GM10248 (cell line): ENCODE measurements around the gene FOXRED1.

Experiments used
- CTCF ChIA-PET: fragments of 300-600 bp; sonication (Branson Sonifier 250); formaldehyde crosslinking; extraction: SDS; loops from one replicate; lab custom pipeline; 2021; ENCODE audit warnings: antibody characterized with exemption; lab: Yijun Ruan, JAX
- POLR2A ChIA-PET: fragments of 350-650 bp; sonication (Branson Sonifier 250); formaldehyde crosslinking; extraction: SDS; loops from one replicate; lab custom pipeline; 2020; ENCODE audit warnings: antibody characterized with exemption; lab: Yijun Ruan, JAX
- DNase-seq: peaks from one replicate; pipeline ENCODE4 v3.0.0; 2012; ENCODE audit errors: extremely low spot score
- TF ChIP-seq, protein P1 (sequence below): IDR thresholded peaks from 2 replicates; pipeline ENCODE4 v1.5.1; 2012; ENCODE audit warnings: mild to moderate bottlenecking, low read depth; ENCODE audit errors: extremely low read depth, missing control alignments, control extremely low read depth

The FOXRED1 gene

DNA sequence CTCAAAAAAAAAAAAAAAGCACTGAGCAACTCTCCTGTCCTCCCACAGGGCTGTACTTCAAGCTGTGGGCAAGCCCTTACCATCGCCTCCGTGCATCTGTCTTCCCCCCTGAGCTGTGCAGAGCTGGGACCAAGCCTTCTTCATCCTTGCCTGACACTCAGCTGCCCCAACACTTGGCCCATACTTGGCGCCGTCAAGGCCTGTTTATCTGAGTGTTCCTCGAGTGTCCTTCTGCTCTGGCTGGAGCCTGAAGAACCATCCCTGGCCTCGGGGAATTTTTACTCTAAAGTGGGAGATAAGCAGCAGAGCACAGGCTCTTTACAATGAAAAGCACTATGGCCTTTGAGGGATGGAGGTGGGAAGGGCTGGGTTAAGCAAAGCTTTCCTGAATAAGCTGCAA lies 12.3 kb downstream of the FOXRED1 start:
- TF ChIP-seq, protein P1, sequence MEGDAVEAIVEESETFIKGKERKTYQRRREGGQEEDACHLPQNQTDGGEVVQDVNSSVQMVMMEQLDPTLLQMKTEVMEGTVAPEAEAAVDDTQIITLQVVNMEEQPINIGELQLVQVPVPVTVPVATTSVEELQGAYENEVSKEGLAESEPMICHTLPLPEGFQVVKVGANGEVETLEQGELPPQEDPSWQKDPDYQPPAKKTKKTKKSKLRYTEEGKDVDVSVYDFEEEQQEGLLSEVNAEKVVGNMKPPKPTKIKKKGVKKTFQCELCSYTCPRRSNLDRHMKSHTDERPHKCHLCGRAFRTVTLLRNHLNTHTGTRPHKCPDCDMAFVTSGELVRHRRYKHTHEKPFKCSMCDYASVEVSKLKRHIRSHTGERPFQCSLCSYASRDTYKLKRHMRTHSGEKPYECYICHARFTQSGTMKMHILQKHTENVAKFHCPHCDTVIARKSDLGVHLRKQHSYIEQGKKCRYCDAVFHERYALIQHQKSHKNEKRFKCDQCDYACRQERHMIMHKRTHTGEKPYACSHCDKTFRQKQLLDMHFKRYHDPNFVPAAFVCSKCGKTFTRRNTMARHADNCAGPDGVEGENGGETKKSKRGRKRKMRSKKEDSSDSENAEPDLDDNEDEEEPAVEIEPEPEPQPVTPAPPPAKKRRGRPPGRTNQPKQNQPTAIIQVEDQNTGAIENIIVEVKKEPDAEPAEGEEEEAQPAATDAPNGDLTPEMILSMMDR = no peak
- POLR2A ChIA-PET = no interaction called here
- CTCF ChIA-PET = interaction anchor here (1.0 to 1.7 kb wide), 4 partner anchors 9 to 29 kb away, joined by 4 to 6 read pairs (median 5); no protein-coding TSS in a partner anchor
- no peak for DNase-seq

- TF ChIP-seq, protein P1 = no peak
- POLR2A ChIA-PET = no interaction called here
- DNase-seq = no peak
- CTCF ChIA-PET = interaction anchor here (1.0 to 1.7 kb wide), 4 partner anchors 8 to 29 kb away, joined by 4 to 6 read pairs (median 5); no protein-coding TSS in a partner anchor
Measured at GRCh38 chr11:126281666-126282175, 12.8 kb downstream of the FOXRED1 start.

GRCh38 chr11:126282361-126282735 lies 13.4 kb downstream of the FOXRED1 start:
- TF ChIP-seq, protein P1 = no peak
- ChIA-PET POLR2A (no interaction called here), CTCF (interaction anchor here (1.4 to 1.7 kb wide), 3 partner anchors 8 to 28 kb away, joined by 4 to 6 read pairs (median 4); no protein-coding TSS in a partner anchor)
- DNase-seq = no peak

DNA sequence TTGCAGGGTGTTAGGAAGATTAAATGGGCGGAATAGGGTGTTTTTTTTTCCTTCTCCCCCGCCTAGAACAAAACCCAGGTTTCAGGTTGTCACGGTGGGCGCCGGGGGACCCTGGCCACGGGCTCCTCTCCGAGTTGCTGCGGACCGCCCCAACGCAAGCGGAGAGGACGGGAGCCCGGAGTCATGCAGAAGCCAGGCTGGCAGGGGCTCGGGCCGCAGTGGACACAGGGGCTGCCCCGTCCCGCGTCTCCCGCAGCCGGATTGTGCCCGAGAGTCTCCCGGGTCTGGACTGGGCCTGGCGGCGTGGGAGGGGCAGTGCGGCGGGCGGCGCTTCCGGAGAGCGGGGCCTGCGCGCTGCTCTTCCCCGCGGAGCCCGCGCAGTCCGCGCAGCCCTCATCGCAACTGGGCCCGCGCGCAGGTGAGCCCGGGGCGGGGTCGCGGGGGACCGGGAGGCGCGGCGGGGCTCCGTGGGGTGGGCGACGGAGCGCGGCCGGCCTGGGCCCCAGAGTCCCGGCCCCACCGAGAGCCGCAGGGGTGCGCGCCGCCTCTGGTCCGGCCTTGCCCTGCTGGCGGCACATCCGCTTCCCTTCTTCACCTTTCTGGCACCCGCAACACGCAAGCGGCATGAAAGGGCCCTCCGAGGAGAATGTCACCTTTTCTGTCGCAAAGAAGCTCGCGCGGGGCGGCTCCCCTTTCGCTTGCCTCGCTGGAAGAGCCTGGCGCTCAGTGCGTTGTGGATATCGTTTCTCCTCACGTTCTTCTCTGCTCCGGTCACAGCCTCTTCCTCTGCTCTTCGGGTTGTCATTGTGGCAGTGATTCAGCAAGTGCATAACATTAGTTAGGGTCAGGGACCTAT lies 14.0 kb downstream of the FOXRED1 start, which contains the start of gene TIRAP:
TIRAP (plus strand) TSS at position 358 of the 856 bp plus-strand sequence. CDS start 7,802 bp downstream, outside the sequence.
- peak; percentile 62 for DNase-seq
- ChIA-PET POLR2A (no interaction called here), CTCF (interaction anchor here (0.7 to 1.8 kb wide), 5 partner anchors 7 to 28 kb away, joined by 3 to 6 read pairs (median 4); no protein-coding TSS in a partner anchor)
- TF ChIP-seq, protein P1 = no peak

DNA sequence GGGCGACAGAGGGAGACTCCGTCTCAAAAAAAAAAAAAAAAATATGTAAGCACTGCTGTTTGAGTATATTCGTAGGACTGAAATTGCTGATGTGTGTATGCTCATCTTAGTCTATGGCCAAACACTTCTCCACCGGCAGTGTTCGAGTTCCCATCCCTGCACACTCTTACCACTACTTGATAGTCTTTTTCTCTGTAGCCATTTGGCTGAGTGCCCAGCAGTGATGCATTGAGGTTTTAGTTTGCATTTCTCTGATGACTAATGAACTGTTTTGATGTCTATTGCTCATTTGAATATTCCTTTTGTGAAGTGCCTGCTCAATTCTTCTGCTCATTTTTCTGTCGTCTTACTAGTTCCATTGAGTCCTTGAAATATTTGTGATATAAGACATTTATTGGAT lies 15.9 kb downstream of the FOXRED1 start:
- ChIA-PET CTCF (interaction anchor here (4.3 kb wide), 1 partner anchor 196 kb away, joined by 16 read pairs; no protein-coding TSS in a partner anchor), POLR2A (no interaction called here)
- TF ChIP-seq, protein P1 = no peak
- DNase-seq = peak; percentile 66

GRCh38 chr11:126288237-126288636 lies 19.3 kb downstream of the FOXRED1 start:
- ChIA-PET CTCF (interaction anchor here (1.0 to 4.3 kb wide), 5 partner anchors 9 to 193 kb away, joined by 3 to 16 read pairs (median 4); partner anchors contain the start of gene DCPS), POLR2A (no interaction called here)
- DNase-seq = no peak
- TF ChIP-seq, protein P1 = no peak
